GM19438 (cell line): ENCODE results near the gene SERPINE1.

Source experiments
- ATAC-seq: cut with Tn5 transposase; IDR thresholded peaks from one replicate; pipeline ENCODE4 v1.9.1; 2021; ENCODE audit warnings: low read depth; ENCODE audit not compliant: unreplicated experiment

SERPINE1 gene

GRCh38 chr7:101185258-101185839, 58.4 kb downstream of the SERPINE1 start:
- ATAC-seq = no peak

DNA sequence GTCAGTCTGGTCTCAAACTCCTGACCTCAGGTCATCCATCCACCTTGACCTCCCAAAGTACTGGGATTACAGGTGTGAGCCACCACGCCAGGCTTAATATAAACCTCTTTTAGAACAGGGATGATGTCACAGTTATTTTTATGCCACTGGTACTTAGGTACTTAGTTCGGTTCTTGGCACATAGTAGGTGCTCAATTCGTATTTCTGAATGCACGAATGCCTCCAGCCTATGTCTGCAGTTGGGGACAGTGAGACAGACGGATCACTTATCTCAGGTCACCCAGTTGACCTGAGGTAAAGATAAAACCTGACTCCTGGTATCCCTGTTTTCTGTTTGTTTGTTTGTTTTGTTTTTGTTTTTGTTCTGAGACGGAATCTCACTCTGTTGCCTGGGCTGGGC, 59.3 kb downstream of the SERPINE1 start:
- ATAC-seq = no peak

GRCh38 chr7:101186844-101187428, 60.0 kb downstream of the SERPINE1 start:
- ATAC-seq = no peak
